SU-DHL-6 (cell line): ENCODE measurements around the gene SLC25A38.

Source experiments
- EZH2phosphoT487 ChIP-seq: fragments of 200-600 bp; sonication (generic), shearing (Covaris generic); conservative IDR thresholded peaks from 2 replicates; pipeline ENCODE4 v1.6.1; 2018; ENCODE audit warnings: mild to moderate bottlenecking, antibody characterized with exemption, low read length, moderate library complexity, mixed read lengths
- TF ChIP-seq, protein P1 (sequence below): fragments of 200-600 bp; sonication (generic); IDR thresholded peaks from one replicate; pipeline ENCODE4 v1.5.1; 2017; ENCODE audit warnings: antibody characterized with exemption, mild to moderate bottlenecking, low read length, moderate library complexity; ENCODE audit not compliant: insufficient read depth, poor library complexity, severe bottlenecking

DNA sequence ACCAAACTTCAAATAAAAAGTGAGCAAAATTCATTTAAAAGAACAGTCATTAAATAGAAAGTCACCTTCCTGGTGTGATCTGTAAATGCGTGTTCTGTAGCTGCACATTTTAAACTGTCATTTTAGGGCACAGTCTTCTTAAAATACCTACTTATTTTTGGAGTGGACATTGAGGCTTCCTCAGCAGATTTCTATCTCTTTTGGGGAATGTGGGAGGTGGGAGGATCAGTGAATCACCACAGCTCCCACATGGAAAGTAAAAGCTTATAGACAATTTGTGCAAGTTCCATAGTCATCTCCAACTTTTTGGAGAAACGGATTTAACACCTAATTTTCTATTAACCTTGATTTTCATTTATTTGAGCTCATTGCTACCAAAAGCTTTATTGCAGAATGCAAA lies 63.3 kb downstream of the SLC25A38 start:
- TF ChIP-seq, protein P1, sequence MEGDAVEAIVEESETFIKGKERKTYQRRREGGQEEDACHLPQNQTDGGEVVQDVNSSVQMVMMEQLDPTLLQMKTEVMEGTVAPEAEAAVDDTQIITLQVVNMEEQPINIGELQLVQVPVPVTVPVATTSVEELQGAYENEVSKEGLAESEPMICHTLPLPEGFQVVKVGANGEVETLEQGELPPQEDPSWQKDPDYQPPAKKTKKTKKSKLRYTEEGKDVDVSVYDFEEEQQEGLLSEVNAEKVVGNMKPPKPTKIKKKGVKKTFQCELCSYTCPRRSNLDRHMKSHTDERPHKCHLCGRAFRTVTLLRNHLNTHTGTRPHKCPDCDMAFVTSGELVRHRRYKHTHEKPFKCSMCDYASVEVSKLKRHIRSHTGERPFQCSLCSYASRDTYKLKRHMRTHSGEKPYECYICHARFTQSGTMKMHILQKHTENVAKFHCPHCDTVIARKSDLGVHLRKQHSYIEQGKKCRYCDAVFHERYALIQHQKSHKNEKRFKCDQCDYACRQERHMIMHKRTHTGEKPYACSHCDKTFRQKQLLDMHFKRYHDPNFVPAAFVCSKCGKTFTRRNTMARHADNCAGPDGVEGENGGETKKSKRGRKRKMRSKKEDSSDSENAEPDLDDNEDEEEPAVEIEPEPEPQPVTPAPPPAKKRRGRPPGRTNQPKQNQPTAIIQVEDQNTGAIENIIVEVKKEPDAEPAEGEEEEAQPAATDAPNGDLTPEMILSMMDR, result no peak
- no peak for TF ChIP-seq EZH2phosphoT487
